Neutrophil (primary cell): ENCODE results near the gene SLC39A11.

Experiments
- H3K27ac ChIP-seq: fragments of 200-600 bp; sonication (generic); 2 replicates; pipeline ENCODE4 v1.5.1; 2016; ENCODE audit warnings: mild to moderate bottlenecking, moderate library complexity
- H3K27me3 ChIP-seq: fragments of 200-600 bp; sonication (generic); 2 replicates; pipeline ENCODE4 v1.6.0; 2016; ENCODE audit warnings: mild to moderate bottlenecking
- H3K36me3 ChIP-seq: fragments of 200-600 bp; sonication (generic); 2 replicates; pipeline ENCODE4 v1.5.1; 2017
- H3K4me1 ChIP-seq, 2 experiments: fragments of 200-600 bp in 1 of 2; sonication (generic) in 1 of 2; 1 replicate in 1 of 2; 2 replicates in 1 of 2; pipeline versions ENCODE4 v1.5.1 to v1.6.1; 2013 to 2016; ENCODE audit warnings: low read depth in 1 of 2, low read length in 1 of 2, mild to moderate bottlenecking in 1 of 2, moderate library complexity in 1 of 2; ENCODE audit not compliant: control insufficient read depth in 1 of 2, insufficient read depth in 1 of 2
- H3K4me3 ChIP-seq, 2 experiments: fragments of 200-600 bp in 1 of 2; sonication (generic) in 1 of 2; 1 replicate in 1 of 2; 2 replicates in 1 of 2; pipeline ENCODE4 v1.5.1; 2013 to 2016; ENCODE audit warnings: low read depth in 1 of 2, low read length in 1 of 2, mild to moderate bottlenecking in 1 of 2, moderate library complexity in 1 of 2
- H3K9me3 ChIP-seq: fragments of 200-600 bp; sonication (generic); 2 replicates; pipeline ENCODE4 v1.5.1; 2016
- TF ChIP-seq, protein P1 (sequence below): fragments of 200-600 bp; sonication (generic); IDR thresholded peaks from 2 replicates; pipeline ENCODE4 v1.5.1; 2016; ENCODE audit warnings: antibody characterized with exemption

The SLC39A11 gene

DNA sequence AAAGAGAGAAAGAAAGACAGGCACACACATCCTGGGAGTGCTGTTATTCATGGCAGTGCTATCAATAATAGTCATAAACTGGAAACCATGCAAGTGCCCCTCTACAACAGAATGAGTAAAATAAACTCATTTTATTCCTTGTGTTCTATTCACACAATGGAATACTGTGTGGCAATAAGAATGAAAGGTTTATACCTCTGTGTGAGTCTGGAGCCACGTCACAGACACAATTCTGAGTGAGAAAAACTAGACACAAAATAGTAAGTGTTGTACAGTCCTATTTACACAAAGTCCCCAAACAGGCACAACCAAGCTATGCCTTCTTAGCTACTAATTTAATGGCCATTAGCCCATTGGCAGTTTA is 429.7 kb downstream of the SLC39A11 start:
- H3K27ac ChIP-seq: no peak overlapping the region
- H3K4me3 ChIP-seq: no peak overlapping the region
- H3K27me3 ChIP-seq: no peaks in the 10 kb centered on the region
- no peaks in the 10 kb centered on the region for H3K36me3 ChIP-seq
- H3K4me1 ChIP-seq: no peaks in the 10 kb centered on the region
- TF ChIP-seq, protein P1, sequence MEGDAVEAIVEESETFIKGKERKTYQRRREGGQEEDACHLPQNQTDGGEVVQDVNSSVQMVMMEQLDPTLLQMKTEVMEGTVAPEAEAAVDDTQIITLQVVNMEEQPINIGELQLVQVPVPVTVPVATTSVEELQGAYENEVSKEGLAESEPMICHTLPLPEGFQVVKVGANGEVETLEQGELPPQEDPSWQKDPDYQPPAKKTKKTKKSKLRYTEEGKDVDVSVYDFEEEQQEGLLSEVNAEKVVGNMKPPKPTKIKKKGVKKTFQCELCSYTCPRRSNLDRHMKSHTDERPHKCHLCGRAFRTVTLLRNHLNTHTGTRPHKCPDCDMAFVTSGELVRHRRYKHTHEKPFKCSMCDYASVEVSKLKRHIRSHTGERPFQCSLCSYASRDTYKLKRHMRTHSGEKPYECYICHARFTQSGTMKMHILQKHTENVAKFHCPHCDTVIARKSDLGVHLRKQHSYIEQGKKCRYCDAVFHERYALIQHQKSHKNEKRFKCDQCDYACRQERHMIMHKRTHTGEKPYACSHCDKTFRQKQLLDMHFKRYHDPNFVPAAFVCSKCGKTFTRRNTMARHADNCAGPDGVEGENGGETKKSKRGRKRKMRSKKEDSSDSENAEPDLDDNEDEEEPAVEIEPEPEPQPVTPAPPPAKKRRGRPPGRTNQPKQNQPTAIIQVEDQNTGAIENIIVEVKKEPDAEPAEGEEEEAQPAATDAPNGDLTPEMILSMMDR: no peak
- no peaks in the 10 kb centered on the region for H3K9me3 ChIP-seq

DNA sequence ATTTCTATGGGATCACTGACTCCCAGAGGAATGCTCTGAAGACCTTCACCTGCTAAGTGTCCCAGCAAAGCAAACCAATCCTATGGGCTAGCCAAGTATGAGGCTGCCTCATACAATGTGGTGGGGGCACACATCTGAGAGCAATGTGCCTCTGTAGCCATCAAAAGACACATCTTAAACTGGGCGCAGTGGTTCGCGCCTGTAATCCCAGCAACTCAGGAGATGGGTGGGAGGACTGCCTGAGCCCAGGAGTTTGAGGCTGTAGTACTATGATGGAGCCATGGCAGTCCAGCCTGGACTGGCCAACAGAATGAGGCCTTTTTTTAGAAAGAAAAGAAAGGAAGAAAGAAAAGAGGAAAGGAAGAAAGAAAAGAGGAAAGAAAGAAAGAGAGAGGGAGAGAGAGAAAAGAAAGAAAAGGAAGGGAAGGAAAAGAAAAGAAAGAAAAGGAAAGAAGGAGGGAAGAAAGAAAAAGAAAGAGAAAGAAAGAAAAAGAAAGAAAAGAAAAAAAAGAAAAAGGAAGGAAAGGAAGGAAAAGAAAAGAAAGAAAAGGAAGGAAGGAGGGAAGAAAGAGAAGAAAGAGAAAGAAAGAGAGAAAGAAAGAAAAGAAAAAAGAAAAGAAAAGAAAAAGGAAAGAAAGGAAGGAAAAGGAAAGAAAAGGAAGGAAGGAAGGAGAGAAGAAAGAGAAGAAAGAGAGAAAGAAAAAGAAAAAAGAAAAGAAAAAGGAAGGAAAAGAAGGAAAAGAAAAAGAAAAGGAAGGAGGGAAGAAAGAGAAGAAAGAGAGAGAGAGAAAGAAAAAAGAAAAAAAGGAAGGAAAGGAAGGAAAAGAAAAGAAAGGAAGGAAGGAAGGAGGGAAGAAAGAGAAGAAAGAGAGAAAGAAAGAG is 430.3 kb downstream of the SLC39A11 start:
- no peak overlapping the region for H3K4me3 ChIP-seq
- no peak overlapping the region for H3K27ac ChIP-seq
- TF ChIP-seq, protein P1: no peak
- no peaks in the 10 kb centered on the region for H3K9me3 ChIP-seq
- no peaks in the 10 kb centered on the region for H3K4me1 ChIP-seq
- H3K27me3 ChIP-seq: no peaks in the 10 kb centered on the region
- H3K36me3 ChIP-seq: no peaks in the 10 kb centered on the region

DNA sequence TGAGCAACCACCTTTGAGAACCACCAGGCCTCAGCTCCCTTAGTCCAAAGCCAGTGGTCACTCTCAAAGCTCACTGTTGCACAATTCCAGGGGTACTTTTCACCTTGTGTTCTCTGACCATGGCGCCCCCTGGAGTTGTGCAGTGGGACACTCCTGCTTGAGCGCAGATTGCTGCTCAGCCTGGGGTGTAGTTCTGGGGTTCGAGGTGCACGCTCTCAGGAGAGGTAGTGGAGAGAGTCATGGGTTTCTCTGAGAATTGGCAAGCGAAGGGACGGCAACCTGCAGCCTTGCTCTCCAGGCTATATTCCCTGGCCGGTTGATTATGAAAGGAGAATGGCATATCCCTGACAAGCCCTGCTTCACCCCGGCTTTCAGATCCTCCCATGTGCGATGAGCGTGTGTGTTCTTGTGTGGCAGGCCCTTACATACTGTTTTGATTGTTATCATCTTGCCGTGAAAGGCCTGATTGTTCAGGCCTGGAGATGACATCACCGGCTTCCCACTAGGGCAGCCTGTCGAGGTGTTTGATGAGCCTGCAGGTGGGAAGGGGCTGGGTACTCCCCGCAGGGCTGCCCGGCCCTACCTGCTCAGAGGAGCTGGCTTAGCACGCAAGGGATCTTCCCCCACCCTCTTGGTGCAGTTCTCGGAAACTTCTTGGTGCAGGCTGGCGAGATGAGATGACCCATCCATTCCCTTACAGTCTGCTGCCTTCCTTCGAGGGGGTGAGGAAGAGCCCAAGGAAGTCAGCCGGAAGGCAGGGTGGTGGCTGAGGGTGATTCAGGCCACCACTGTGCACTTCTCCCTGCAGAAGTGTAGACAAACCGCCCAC is 431.2 kb downstream of the SLC39A11 start:
- Histone ChIP-seq H3K4me3 (no peak overlapping the region), H3K27me3 (no peaks in the 10 kb centered on the region), H3K9me3 (no peaks in the 10 kb centered on the region), H3K27ac (no peak overlapping the region), H3K4me1 (no peaks in the 10 kb centered on the region), H3K36me3 (no peaks in the 10 kb centered on the region)
- TF ChIP-seq, protein P1: no peak

DNA sequence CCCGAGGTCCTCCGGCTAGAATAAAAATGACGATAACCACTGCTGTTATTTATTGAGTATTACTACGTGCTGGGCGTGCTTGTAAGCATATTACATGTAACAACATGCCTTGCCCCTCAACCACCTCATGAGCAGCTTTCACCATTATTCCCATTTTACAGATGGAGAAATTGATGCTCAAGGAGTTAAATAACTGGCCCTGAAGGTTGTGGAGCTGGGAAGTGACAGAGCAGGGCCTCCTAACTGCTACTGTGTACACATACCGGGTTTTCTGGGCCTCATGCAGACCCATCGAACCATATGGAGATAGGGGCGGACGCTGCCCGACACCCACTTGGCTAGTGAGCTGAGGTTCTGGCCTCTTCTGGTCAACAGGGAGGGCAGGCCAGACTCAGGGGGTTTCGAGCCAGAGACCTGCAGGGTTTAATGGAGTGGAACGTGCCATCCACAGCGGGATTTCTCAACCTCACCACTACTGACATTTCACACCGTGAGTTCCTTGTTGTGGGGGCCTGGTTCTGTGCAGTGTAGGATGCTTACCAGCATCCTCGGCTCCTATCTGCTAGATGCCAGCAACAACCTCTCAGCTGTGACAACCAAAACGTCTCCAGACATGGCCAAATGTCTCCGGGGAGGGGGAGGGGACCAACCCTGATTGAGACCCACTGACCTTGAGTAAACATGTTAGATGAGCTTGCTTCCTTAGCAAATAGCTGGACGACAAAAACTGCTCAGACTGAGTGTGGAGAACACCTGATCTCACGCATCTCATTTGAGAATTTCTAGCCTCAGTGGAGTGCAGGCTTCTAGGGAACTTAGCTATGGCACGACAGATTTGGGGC is 432.0 kb downstream of the SLC39A11 start:
- Histone ChIP-seq H3K4me1 (no peaks in the 10 kb centered on the region), H3K4me3 (no peak overlapping the region), H3K36me3 (no peaks in the 10 kb centered on the region), H3K27ac (no peak overlapping the region), H3K9me3 (no peaks in the 10 kb centered on the region), H3K27me3 (no peaks in the 10 kb centered on the region)
- TF ChIP-seq, protein P1: no peak

DNA sequence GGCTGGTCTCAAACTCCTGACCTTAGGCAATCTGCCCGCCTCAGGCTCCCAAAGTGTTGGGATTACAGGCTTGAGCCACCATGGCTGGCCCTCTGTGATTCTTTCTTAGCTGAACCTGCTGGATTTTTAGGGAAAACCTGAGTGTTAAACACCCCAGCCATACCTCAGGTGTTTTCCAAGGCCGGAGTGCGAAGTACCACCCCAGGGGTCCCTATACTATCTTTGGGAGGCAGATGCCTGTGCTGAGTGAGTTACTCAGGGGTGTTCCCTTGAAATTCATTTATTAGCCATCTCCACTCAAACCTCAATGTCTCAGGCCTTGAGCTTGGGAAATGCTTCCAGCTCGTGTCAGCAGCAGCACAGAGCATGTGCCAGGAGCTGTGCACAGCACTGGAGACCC is 432.7 kb downstream of the SLC39A11 start:
- TF ChIP-seq, protein P1: no peak
- H3K4me3 ChIP-seq: no peak overlapping the region

More for the DNA sequence above, 432.7 kb downstream of the SLC39A11 start:
- Histone ChIP-seq H3K9me3 (no peaks in the 10 kb centered on the region), H3K4me1 (no peaks in the 10 kb centered on the region), H3K27ac (no peak overlapping the region), H3K36me3 (no peaks in the 10 kb centered on the region), H3K27me3 (no peaks in the 10 kb centered on the region)
